HG02763 (cell line): ENCODE measurements around the gene PTGIS.

Source experiments
- ATAC-seq: cut with Tn5 transposase; IDR thresholded peaks from one replicate; pipeline ENCODE4 v1.9.1; 2021; ENCODE audit warnings: mild to moderate bottlenecking, moderate library complexity; ENCODE audit not compliant: unreplicated experiment

Gene PTGIS

GRCh38 chr20:49532285-49532946 is 35.5 kb downstream of the PTGIS start:
- no peak for ATAC-seq

DNA sequence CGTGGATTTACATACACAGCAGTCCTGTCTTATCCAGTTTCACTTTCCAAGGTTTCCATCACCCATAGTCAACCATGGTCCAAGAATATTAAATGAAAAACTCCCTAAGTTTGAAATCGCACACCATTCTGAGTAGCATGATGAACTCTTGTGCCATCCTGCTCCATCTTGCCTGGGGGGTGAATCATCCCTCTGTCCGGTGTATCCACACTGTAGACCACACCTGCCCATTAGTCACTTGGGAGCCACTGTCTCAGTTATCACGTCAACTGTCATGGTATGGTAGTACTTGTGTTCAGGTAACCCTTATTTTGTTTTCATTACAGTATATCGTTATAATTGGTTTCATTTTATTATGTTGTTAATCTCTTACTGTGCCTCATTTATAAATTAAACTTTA is 38.5 kb downstream of the PTGIS start:
- no peak for ATAC-seq

- no peak for ATAC-seq
Observed at GRCh38 chr20:49526568-49526967, 41.4 kb downstream of the PTGIS start.

- ATAC-seq: no peak
Observed at GRCh38 chr20:49526056-49526455, 41.9 kb downstream of the PTGIS start.

- no peak for ATAC-seq
Observed at GRCh38 chr20:49523767-49524360, 44.1 kb downstream of the PTGIS start.

DNA sequence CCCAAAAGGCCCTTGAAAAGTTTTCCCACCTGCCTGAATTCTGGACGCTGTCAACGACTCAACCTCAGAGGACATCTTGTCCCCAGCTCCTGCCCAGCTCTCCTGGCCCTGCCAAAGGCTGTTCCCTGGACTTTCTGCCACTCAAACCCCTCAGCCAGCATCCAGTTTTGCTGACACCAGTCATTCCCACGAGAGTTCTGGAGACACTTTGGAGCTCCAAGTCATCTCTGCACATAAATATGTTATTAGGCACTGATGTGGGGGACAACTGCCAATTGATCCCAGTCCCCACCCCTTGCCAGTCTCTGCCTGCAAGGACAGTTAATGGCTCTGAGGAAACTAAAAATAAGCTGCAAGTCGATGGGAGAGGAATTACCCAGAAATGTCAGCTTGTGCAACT is 46.6 kb downstream of the PTGIS start:
- no peak for ATAC-seq

GRCh38 chr20:49519777-49520359 is 48.1 kb downstream of the PTGIS start:
- no peak for ATAC-seq

DNA sequence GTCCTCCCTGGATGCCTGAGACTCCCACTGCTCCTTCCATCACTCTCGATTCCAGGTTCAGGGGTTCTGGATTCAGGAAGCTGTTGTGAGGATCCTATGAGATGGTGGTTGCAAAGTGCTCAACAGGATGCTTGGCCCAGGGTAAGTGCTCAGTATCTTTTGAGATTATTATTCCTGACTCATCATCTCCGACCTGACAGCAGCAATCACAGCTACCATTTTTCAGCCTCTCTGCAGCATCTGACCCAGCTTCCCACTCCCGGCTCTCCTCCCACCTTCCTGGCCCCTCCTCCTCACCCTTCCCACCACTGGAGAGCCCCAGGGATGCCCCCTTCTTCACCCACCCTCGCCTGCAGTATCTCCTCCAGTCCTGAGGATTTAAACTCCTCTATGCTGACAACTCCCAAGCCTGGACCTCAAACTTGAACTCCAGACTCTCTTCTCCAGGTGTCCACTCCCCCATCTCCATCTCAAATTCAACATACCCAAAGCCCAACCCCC is 48.7 kb downstream of the PTGIS start:
- no peak for ATAC-seq

DNA sequence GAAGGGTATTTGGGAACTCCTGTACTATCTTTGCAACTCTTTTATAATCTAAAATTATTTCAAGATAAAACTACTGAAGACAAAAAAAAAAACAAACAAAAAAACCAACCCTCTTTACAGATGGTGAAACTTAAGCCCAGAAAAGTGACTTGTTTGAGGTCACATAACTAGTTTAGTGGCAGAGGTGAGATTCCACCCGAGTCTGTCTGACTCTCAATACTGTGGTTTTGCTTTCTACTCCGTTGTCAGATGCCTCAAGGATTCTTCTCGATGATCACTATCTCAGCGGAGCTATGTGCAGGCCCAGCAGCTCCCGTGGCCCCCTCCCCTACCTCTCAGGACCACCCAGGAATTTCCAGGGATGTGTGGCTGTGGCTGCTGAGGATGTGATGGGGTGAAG is 49.4 kb downstream of the PTGIS start:
- no peak for ATAC-seq

GRCh38 chr20:49517805-49518100 is 50.2 kb downstream of the PTGIS start:
- no peak for ATAC-seq

- ATAC-seq: no peak
Observed at GRCh38 chr20:49516916-49517804, 50.8 kb downstream of the PTGIS start.

- no peak for ATAC-seq
Observed at GRCh38 chr20:49515586-49515985, 52.4 kb downstream of the PTGIS start.

DNA sequence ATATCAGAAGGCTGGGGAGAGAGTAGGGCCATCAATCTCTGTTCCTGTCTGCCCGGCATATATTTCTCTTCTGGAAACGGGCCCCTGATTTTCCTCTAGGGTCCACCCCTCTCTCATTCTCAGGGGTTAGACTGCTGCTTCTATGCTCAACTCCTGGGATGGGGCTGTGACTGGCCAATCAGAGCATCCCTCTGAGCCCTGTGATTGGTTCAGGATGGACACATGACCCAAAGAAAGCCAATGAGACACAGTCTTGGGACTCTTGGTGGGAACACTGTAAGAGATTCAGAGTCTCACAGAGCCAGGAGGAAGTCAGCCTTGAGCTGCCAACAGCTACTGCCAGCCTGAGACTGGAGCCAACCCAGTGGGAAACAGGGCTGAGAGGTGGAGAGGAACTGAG is 54.4 kb downstream of the PTGIS start:
- ATAC-seq: no peak

DNA sequence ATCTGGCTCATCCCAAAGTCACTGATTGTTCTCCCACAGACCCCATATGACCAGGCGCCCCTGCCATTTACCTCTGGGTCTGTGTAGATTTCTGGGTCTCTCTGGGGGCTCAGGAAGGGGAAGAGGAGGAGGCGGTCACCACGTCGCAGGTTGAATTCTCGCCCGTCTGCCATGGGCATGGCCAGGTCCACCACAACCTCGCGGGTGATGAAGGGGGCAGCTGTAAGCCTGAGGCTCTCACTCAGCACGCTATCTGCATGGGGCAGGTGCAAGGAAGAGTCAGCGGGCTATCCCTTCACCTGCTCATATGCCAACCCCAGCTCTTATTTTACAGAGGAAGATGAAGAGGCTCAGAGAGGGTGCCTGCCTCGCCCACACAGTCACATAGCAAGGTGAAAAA is 54.9 kb downstream of the PTGIS start:
- ATAC-seq: no peak

DNA sequence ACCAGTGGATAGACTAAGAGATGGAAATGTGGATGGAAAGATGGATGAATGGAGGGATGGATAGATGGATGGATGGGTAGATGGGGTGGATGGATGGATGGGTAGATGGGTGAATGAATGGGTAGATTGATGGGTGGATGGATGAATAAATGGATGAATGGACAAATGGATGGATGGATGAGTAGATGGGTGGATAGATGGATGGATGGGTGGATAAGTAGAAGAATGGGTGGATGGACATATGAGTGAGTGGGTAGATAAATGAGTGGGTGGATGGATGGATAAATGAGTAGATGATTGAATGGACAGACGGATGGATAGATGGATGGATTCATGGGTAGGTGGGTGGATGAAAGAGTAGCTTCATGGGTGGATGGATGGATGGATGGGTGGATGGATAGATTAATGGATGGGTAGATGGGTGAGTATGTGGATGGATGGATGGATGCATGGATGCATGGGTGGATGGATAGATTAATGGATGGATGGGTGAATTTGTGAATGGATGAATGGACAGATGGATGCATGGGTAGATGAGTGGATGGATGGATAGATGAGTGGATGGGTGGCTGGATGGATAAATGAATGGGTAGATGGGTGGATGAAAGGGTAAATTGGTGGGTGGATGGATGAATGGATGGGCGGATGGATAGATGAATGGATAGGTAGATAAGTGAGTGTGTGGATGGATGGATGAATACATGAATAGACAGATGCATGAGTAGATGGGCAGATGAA is 56.0 kb downstream of the PTGIS start:
- ATAC-seq: no peak

- ATAC-seq: no peak
Observed at GRCh38 chr20:49510562-49511122, 57.3 kb downstream of the PTGIS start.

- ATAC-seq: no peak
Observed at GRCh38 chr20:49508435-49509199, 59.3 kb downstream of the PTGIS start.

DNA sequence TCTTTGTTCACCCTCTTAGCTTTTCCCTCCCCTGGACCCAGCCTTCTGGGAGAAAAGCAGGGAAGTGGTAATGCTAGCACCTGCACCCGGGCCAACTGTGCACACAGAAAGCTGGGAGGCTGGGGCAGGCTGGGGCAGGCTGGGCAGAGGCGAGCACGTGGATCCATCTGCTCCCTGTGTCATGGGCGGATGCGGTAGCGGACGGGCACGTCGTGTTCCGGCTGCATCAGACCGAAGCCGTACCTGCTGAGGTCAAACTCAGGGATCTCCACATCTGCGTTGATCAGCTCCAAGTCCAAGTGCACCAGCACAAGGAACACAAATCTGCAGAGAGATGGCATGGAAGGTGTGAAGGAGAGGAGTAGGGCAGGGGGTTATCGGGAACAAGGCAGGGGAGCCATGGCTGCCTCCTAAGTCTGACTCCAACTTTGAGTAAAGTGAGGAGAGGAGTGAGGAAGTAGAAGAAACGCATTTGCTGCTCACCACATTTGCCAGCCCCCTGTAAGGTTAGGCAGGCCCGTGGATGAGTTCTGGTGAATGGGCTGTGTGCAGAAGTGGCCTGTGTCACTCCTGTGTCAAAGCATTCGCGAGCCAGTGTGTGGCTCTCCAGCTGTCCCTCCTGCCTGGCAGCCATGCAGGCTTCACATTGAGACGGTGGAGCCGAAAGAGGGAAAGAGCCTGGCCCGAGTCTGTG is 60.0 kb downstream of the PTGIS start:
- ATAC-seq: no peak

- ATAC-seq: no peak
Observed at GRCh38 chr20:49505518-49505917, 62.4 kb downstream of the PTGIS start.
